DMS153 (cell line): Measurements from ENCODE around the gene PDPK1.

Source experiments
- DNase-seq: peaks from one replicate; lab custom pipeline; 2025; lab: John Stamatoyannopoulos, UW

Gene PDPK1

GRCh38 chr16:2507052-2507659 lies 30.7 kb upstream of the PDPK1 start:
- no peak for DNase-seq

- DNase-seq, result no peak
Observed at GRCh38 chr16:2507665-2508064, 30.2 kb upstream of the PDPK1 start.

- DNase-seq, result no peak
Observed at GRCh38 chr16:2508722-2509400, 29.0 kb upstream of the PDPK1 start.

- DNase-seq, result no peak
Observed at GRCh38 chr16:2511128-2511800, 26.6 kb upstream of the PDPK1 start.

- DNase-seq, result no peak
Observed at GRCh38 chr16:2511996-2512734, 25.7 kb upstream of the PDPK1 start.

GRCh38 chr16:2512735-2513404 lies 25.0 kb upstream of the PDPK1 start:
- no peak for DNase-seq

- DNase-seq, result peak; percentile 74
Observed at GRCh38 chr16:2513405-2514332, 24.2 kb upstream of the PDPK1 start, which contains the start of gene ATP6V0C. ATP6V0C (plus strand) TSS chr16:2513952; CDS start chr16:2514104, 152 bp downstream.

- no peak for DNase-seq
Observed at GRCh38 chr16:2514333-2515179, 23.3 kb upstream of the PDPK1 start.

- DNase-seq, result no peak
Observed at GRCh38 chr16:2515180-2515851, 22.5 kb upstream of the PDPK1 start.

- DNase-seq, result no peak
Observed at GRCh38 chr16:2516391-2517240, 21.2 kb upstream of the PDPK1 start.

GRCh38 chr16:2517954-2518605 lies 19.7 kb upstream of the PDPK1 start:
- DNase-seq, result no peak

GRCh38 chr16:2518823-2519710 lies 18.8 kb upstream of the PDPK1 start:
- DNase-seq, result no peak

- DNase-seq, result no peak
Observed at GRCh38 chr16:2519711-2520080, 18.1 kb upstream of the PDPK1 start.

- DNase-seq, result peak; percentile 71
Observed at GRCh38 chr16:2520097-2520783, 17.6 kb upstream of the PDPK1 start, which contains the start of gene AMDHD2. AMDHD2 (plus strand) TSS chr16:2520371; CDS start chr16:2520459, 88 bp downstream.

- no peak for DNase-seq
Observed at GRCh38 chr16:2520784-2521531, 16.9 kb upstream of the PDPK1 start.
